Skeletal muscle satellite cell (primary cell): ENCODE results near the gene DTX4.
A peak's percentile ranks its signal among the peaks of the same experiment; 100 is the strongest.

Experiments
- H3K27me3 ChIP-seq: 2 replicates; pipeline ENCODE4 v1.7.0; 2013; ENCODE audit warnings: low read length; ENCODE audit not compliant: control insufficient read depth, insufficient read depth
- H3K36me3 ChIP-seq: 2 replicates; pipeline ENCODE4 v1.7.0; 2013; ENCODE audit warnings: mild to moderate bottlenecking, control low read depth, low read length; ENCODE audit not compliant: insufficient read depth
- H3K4me1 ChIP-seq: 2 replicates; pipeline ENCODE4 v1.7.0; 2013; ENCODE audit warnings: low read length; ENCODE audit not compliant: control insufficient read depth, insufficient read depth
- H3K4me2 ChIP-seq: 2 replicates; pipeline ENCODE4 v1.7.0; 2013; ENCODE audit warnings: mild to moderate bottlenecking, low read length
- H3K4me3 ChIP-seq: 2 replicates; pipeline ENCODE4 v1.7.0; 2013; ENCODE audit warnings: low read length
- H3K9ac ChIP-seq: 2 replicates; pipeline ENCODE4 v1.7.0; 2013; ENCODE audit warnings: mild to moderate bottlenecking, low read depth, low read length, moderate library complexity
- H3K9me3 ChIP-seq: replicated peaks from 2 replicates; pipeline ENCODE4 v1.7.0; 2013; ENCODE audit warnings: mild to moderate bottlenecking, control low read depth, low read length

DTX4 gene

GRCh38 chr11:59145534-59145933, 26.4 kb upstream of the DTX4 start:
- H3K4me2 ChIP-seq: peak overlapping the region; percentile 93
- peak overlapping the region; percentile 96 for H3K9ac ChIP-seq
- H3K9me3 ChIP-seq: no peaks in the 10 kb centered on the region
- no peaks in the 10 kb centered on the region for H3K27me3 ChIP-seq
- H3K4me1 ChIP-seq: peaks cover 25% of the 10 kb centered on the region
- H3K4me3 ChIP-seq: peak overlapping the region; percentile 96
- H3K36me3 ChIP-seq: peaks cover 23% of the 10 kb centered on the region

DNA sequence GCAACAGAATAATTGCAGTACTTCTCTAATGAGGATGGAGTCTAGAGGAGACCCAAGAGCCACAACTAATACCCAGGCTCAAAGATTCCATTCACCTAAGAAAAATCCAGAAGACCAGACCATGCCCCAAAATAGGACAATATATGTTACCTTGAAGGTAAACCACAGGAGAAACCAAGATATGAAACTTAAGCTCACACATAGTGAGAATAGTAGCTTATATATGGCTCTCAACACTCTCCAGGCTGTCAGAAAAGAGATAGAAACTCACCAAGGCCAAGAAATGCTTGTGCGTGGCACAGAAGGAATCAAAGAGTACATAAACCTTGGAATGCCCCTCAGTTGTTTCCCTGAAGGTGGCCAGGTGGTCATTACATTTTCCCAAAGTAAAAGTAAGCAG, 20.2 kb upstream of the DTX4 start:
- Histone ChIP-seq H3K4me1 (no peaks in the 10 kb centered on the region), H3K36me3 (peaks cover 35% of the 10 kb centered on the region), H3K27me3 (no peaks in the 10 kb centered on the region), H3K4me2 (no peak overlapping the region), H3K9ac (no peak overlapping the region), H3K4me3 (no peak overlapping the region), H3K9me3 (no peaks in the 10 kb centered on the region)

DNA sequence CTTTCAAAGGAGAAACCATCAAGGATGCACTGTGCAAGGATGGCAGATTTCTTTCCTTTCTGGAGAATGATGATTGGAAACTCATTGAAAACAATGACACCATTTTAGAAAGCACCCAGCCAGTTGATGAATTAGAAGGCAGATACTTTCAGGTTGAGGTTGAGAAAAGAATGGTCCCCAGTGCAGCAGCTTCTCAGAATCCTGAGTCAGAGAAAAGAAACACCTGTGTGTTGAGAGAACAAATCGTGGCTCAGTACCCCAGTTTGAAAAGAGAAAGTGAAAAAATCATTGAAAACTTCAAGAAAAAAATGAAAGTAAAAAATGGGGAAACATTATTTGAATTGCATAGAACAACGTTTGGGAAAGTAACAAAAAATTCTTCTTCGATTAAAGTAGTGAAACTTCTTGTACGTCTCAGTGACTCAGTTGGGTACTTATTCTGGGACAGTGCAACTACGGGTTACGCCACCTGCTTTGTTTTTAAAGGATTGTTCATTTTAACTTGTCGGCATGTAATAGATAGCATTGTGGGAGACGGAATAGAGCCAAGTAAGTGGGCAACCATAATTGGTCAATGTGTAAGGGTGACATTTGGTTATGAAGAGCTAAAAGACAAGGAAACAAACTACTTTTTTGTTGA, 19.5 kb upstream of the DTX4 start:
- no peaks in the 10 kb centered on the region for H3K27me3 ChIP-seq
- H3K9me3 ChIP-seq: no peaks in the 10 kb centered on the region
- no peak overlapping the region for H3K4me2 ChIP-seq
- H3K4me1 ChIP-seq: no peaks in the 10 kb centered on the region
- no peak overlapping the region for H3K4me3 ChIP-seq
- no peak overlapping the region for H3K9ac ChIP-seq
- peaks cover 30% of the 10 kb centered on the region for H3K36me3 ChIP-seq

DNA sequence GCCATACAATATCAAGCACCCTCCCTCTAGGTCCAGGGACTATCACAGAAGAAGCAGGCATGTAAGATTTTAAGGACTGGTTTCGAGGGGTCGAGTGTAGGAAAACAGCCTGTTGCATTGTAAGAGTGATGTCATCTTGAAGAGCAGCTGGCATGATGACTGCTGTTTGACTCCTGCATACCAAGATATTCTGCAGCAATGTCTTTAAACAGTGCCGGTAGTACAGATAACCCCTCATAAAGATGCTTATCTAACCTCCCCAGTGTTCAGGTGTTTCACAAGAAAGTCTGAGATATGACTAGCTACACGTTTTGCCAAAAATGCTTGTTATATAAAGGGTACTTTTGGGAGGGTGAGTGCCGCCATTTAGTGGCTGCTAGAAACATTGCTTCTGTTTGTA, 17.3 kb upstream of the DTX4 start:
- H3K4me3 ChIP-seq: no peak overlapping the region
- no peak overlapping the region for H3K9ac ChIP-seq
- H3K36me3 ChIP-seq: peaks cover 22% of the 10 kb centered on the region
- H3K9me3 ChIP-seq: no peaks in the 10 kb centered on the region
- no peaks in the 10 kb centered on the region for H3K4me1 ChIP-seq
- no peaks in the 10 kb centered on the region for H3K27me3 ChIP-seq
- H3K4me2 ChIP-seq: no peak overlapping the region

- Histone ChIP-seq H3K36me3 (peaks cover 5% of the 10 kb centered on the region), H3K9ac (no peak overlapping the region), H3K4me1 (no peaks in the 10 kb centered on the region), H3K9me3 (no peaks in the 10 kb centered on the region), H3K4me3 (no peak overlapping the region), H3K27me3 (peaks cover 23% of the 10 kb centered on the region), H3K4me2 (no peak overlapping the region)
Observed at GRCh38 chr11:59157433-59157832, 14.5 kb upstream of the DTX4 start.

DNA sequence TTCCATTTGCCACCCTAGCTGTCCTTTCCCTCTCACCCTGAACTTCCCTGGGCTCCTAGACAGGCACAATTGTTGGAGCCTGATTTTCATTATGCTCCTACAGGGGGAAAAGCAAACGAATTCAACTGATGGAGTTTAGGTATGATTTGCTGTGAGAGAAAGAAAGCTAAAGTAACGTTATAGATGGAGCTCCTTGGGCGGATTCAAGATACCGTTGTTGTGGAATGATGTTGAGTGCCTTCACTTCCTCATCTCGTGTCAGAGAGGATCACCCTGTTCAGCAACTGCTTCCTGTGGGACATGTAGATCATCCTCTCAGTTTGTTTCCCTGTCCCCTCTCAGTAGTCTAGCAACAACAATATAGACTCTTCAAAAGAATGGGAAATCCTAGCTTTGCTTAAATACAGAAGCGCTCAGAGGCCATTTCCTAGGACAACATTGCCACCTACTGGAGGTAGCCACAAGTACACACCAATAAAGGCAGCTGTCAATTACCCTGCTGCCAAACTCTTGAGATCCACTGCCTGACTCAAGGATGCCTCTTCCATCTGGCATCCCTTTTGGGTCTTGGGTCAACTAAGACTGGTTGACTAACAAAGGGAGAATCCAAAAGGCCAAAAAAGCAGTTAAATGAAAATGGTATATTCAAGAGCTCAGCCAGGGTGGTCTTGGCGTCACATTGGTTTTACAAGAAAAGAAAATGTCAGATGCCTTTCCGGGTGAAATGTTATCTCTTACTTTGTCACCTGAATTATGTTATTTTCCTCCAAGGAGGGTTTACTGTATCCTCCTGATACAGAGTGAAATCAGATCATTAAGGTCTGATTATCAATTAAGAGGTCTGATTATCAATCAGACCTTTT, 13.5 kb upstream of the DTX4 start:
- no peaks in the 10 kb centered on the region for H3K4me1 ChIP-seq
- no peaks in the 10 kb centered on the region for H3K9me3 ChIP-seq
- no peak overlapping the region for H3K4me3 ChIP-seq
- H3K27me3 ChIP-seq: peaks cover 23% of the 10 kb centered on the region
- peak overlapping the region; percentile 18 for H3K4me2 ChIP-seq
- no peak overlapping the region for H3K9ac ChIP-seq
- H3K36me3 ChIP-seq: no peaks in the 10 kb centered on the region

- H3K9ac ChIP-seq: no peak overlapping the region
- H3K4me1 ChIP-seq: no peaks in the 10 kb centered on the region
- H3K9me3 ChIP-seq: no peaks in the 10 kb centered on the region
- no peaks in the 10 kb centered on the region for H3K36me3 ChIP-seq
- no peak overlapping the region for H3K4me2 ChIP-seq
- H3K27me3 ChIP-seq: peaks cover 46% of the 10 kb centered on the region
- no peak overlapping the region for H3K4me3 ChIP-seq
Observed at GRCh38 chr11:59164028-59164427, 7.9 kb upstream of the DTX4 start.

DNA sequence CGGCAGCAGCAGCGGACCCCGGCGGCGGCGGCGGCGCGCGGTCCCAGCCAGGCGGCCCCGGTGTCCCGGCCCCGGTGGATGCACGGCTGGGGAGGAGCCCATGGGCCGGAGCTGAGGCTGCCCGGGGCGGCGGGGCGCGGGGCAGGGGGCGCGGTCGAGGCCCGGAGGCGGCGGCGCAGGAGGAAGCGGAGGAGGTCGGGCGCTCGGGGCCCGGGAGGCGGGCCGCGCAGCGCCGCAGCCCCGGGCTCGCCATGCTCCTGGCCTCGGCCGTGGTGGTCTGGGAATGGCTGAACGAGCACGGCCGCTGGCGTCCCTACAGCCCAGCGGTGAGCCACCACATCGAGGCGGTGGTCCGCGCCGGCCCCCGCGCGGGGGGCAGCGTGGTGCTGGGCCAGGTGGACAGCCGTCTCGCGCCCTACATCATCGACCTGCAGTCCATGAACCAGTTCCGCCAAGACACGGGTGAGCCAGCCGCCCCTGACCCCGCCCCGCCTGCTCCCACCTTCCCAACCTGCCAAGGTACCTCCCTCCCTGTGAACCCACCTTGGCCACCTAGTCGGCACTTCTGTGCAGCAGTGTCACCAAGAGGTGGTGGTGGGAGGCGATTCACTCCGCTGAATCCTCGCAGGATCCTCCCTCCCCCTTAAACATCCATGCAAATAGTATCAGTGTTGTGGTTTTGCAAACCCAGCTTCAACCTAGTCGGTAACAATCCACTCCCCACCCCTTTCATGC, 580 bp downstream of the DTX4 start:
- Histone ChIP-seq H3K9me3 (no peaks in the 10 kb centered on the region), H3K4me1 (peaks cover 28% of the 10 kb centered on the region), H3K4me2 (peak overlapping the region; percentile 100), H3K27me3 (peaks cover 22% of the 10 kb centered on the region), H3K9ac (peak overlapping the region; percentile 81), H3K36me3 (no peaks in the 10 kb centered on the region), H3K4me3 (peak overlapping the region; percentile 84)

DNA sequence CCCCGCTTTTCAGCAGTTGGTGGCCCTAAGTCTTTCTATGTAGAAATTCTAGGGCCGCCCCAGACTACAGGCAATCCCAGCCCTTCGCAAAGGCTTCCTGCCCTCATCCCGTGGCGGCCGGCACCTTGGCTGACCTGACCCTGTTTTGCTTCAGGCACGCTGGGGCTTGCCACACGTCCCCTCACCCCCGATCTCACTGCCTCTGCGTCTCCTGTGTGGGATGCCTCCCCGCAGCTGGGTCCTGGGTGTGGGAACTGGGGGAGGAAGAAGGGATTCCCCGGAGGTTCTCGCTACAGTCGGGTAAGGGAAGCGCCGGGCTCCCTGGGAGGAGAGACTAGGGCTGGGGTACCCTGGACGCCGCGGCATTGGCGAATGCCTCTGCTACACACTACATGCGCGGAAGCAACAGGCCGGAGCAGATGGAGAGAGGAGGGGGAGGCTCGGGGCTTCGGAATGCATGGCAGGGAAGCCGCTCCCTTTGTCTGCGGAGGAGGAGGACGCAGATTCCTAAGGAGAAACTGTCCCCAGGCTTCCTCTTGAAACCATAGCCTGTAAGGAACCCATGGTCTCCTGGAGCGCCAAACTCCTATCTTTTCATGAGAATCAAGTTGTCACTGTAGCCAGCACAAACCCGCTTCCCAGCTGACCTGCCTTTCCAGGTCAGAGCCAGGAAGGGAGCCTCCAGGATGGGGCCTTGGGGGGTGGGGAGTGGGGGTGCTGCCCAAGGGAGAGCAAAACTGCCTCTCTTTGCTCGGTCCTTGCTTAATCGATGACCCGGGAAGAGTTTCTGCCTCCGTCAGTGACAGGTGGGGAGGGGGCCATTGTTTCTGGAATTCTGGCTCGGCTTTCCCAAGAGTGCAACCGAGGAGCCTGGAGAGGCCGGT, 1.4 kb downstream of the DTX4 start:
- peaks cover 17% of the 10 kb centered on the region for H3K27me3 ChIP-seq
- H3K9ac ChIP-seq: peak overlapping the region; percentile 81
- H3K36me3 ChIP-seq: no peaks in the 10 kb centered on the region
- peak overlapping the region; percentile 84 for H3K4me3 ChIP-seq
- no peaks in the 10 kb centered on the region for H3K9me3 ChIP-seq
- peak overlapping the region; percentile 100 for H3K4me2 ChIP-seq
- H3K4me1 ChIP-seq: peaks cover 28% of the 10 kb centered on the region

DNA sequence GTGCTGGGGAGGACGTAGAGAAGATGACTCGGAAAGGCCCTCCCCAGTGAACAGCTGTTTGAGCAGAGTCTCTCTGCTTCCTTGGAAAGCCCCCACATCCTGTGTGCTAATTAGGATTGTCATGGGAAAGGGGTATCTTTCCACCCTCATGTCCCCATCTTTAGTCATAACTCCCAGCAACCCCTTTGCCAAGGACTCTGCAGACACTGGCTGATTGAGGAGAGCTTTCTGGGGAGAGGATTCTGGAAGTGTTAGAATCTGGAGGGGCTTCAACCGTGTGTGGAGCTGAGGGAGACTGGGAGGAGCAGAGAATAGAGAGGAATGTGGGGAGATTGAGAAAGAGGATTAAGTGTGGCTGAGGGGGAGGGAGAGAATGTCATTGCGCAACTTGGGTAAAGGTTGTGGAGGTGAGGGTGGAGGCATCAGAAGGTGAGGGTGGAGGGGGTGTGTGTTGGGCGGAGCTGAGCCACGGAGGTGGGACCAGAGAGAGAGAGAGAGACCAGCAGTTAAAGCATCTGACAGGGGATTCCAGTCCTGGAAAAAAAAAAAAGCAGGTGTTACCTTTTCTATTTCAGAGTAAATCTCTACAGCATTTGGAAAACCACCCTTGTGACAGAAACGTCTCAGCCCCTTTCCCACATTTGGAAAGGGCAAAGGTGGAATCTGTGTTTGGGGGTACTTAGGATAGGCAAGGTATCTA, 2.2 kb downstream of the DTX4 start:
- H3K9ac ChIP-seq: peak overlapping the region; percentile 81
- H3K4me3 ChIP-seq: peak overlapping the region; percentile 84
- no peaks in the 10 kb centered on the region for H3K36me3 ChIP-seq
- peaks cover 14% of the 10 kb centered on the region for H3K27me3 ChIP-seq
- H3K4me1 ChIP-seq: peaks cover 28% of the 10 kb centered on the region
- no peaks in the 10 kb centered on the region for H3K9me3 ChIP-seq
- H3K4me2 ChIP-seq: peak overlapping the region; percentile 100
